Ishikawa (cell line): ENCODE results near the gene ANKRD11.

Experiments
- EP300 ChIP-seq: IDR thresholded peaks from 2 replicates; pipeline ENCODE4 v1.6.1; 2012; ENCODE audit warnings: borderline replicate concordance
- FOXM1 ChIP-seq: IDR thresholded peaks from 2 replicates; pipeline ENCODE4 v1.6.1; 2012; ENCODE audit warnings: low read depth, borderline replicate concordance
- MAX ChIP-seq: IDR thresholded peaks from 2 replicates; pipeline ENCODE4 v1.6.1; 2012
- REST ChIP-seq: IDR thresholded peaks from 2 replicates; pipeline ENCODE4 v1.6.1; 2012; ENCODE audit warnings: low read depth, mild to moderate bottlenecking
- TAF1 ChIP-seq: IDR thresholded peaks from 2 replicates; pipeline ENCODE4 v1.6.1; 2012; ENCODE audit warnings: low read depth, mild to moderate bottlenecking
- TCF12 ChIP-seq: IDR thresholded peaks from 2 replicates; pipeline ENCODE4 v1.6.1; 2012; ENCODE audit warnings: low read depth
- TEAD4 ChIP-seq: IDR thresholded peaks from 2 replicates; pipeline ENCODE4 v1.6.1; 2012
- YY1 ChIP-seq: IDR thresholded peaks from 2 replicates; pipeline ENCODE4 v1.6.1; 2012; ENCODE audit warnings: low read depth

- no peak for TF ChIP-seq TAF1
- TF ChIP-seq REST, result no peak
- TF ChIP-seq MAX, result no peak
- no peak for TF ChIP-seq EP300
- TF ChIP-seq YY1, result no peak
- TF ChIP-seq FOXM1, result no peak
- no peak for TF ChIP-seq TEAD4
- TF ChIP-seq TCF12, result no peak
These were observed 138.7 kb downstream of the ANKRD11 start for GRCh38 chr16:89351645-89352044.
